ENCODE measurements around the gene DNMT3A.
A peak's percentile ranks its signal among the peaks of the same experiment; 100 is the strongest.

The DNMT3A gene

DNA sequence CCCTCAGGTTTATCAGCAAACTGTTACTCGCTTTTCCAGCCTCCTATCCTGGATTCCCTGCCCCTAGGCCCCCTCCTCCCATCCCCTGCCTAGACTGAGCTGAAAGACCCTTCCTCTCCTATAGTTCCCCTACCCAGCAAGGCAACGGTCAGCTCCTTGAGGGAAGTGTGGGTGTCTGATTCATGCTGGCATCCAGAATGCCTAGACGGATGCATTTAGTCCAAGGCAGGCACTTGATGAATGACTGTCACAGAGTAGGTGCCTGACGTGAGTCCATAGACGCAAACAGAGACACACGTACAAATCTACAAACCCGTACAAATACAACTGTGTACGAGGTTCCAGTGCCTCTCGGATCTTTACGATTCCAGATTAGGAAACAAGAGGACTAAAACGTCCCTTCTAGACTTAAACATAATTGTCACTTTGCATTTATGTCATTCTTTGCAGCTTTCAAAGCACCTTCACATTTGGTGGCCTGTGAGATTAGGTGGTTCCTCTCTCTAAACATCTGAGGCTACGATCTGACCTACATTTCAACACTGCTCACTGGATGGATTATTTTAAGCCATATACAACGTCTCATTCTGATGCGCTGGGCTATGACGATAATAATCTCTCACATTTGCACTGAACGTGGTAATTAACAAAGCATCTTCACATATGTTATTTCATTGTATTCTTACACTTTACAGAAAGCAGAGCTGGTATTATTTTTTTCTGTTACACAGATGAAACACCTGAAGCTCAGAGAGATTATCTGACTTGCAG lies 36.7 kb downstream of the DNMT3A start:
- no peak for DNase-seq (ENCODE audit: low spot score)

DNA sequence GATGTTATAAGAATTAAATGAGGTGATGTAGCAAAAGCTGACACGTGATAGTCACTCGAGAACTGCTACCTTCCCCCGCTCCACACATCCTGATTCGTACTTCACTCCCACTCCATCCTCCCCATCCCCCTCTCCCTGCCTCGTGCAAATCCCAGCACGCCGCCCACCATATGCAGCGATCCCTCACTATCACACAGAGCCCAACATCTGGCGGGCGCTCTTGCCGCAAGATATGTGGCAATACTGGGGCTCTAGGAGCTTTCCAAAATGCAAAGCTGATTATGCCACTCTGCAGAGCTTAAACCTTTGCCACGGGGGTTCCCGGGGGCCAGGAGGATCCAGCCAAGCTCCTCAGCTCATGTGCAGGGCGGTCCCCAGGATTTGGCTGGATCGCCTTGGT lies 37.4 kb downstream of the DNMT3A start:
- no peak for DNase-seq (ENCODE audit: low spot score)

DNA sequence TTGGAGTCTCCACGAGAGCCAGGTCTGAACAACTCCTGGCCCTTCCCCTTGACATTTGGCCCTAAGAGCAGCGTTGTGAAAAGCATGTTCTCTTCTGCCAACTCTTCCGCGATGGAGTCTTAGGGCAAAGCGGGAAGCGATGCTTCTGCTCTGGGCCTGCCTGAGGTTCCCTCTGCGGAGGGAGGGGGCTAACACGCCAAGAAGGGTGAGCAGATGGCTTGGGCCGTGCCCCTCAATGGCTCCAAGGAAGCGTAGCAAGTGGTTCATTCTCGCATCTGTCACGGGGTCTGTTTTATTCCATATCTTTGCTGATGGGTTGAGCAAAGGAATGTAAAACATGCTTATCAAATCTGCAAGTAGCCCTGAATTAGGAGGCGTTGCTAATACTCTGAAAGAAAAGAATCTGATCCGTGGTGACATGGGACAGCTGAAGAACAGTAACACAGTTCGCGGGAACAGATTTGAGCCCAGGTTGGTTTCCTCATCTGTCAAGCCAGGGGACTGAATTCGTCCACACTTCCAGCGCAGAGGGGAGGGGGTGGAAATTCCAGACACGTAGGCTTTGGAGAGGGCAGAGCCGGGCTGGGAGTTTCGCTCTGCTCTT lies 38.0 kb downstream of the DNMT3A start:
- no peak for DNase-seq (ENCODE audit: low spot score)

DNA sequence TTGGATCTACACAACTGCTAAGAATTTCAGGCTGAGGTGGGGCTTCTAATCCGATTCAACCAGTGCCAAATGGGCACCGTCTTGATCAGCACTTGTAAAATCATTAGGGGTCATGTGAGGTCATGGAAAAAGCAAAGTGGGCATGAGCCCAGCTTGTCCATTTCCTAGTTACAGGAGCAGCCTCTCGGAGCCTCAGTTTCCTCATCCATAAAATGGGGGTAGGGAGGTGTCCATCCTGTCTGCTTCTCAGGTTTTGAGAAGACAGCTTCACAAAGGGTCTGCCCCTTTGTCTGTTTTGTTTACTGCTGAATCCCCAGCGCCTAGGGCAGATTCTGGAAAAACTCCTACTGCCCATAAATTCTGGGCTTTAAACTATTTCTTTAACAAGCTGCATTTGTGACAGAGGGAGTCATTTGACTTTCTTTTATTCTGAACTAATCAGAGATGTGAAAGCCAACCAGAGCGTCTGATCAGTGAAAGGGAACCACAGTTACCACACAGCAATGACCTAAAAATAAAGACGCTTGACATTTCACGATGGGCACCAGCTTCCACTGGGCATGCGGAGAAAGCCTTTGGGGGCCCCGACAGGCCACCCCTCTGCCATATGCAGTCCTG lies 38.9 kb downstream of the DNMT3A start:
- DNase-seq (ENCODE audit: low spot score), result no peak

DNA sequence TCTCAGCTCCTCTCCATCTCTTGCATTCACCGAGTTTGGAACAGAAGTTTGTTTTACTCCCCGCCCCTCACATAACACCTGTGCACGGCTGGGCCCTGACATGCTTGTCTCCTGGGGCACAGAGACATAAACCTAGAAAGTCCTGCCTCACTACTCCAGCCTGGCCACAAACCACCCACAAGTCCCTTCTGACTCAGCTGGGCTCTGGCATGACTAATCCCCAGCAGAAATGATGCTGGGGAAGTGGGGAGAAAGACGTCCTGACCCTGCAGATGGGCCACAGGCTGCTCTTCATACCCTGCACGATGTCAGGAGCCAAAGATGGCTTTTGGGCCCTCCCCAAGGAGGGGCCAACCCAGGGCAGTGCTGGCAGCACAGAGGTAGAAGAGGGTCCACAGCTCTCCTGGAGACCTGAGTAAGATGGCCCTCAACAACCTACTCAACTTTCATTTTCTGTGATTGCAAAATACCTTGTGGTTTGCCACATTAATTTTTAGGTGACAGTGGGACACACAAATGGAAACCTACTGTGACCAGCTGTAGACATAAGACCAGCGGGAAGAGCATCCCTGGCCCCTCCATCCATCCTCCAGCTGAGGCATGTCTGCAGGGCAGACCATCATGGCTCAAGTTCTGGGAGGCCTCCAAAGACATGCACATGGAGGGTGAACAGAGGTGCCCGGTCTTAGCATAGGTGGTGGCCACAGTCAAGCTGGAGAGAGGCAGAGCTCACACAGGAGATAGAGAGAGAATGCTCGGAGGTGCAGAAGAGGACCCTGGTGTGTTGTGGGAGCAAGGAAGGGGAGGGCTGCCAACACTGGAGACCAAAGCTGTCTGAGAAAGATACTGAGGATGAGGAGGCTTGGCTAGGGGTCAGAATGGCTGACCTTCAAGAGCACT lies 40.0 kb downstream of the DNMT3A start:
- DNase-seq (ENCODE audit: low spot score), result no peak

DNA sequence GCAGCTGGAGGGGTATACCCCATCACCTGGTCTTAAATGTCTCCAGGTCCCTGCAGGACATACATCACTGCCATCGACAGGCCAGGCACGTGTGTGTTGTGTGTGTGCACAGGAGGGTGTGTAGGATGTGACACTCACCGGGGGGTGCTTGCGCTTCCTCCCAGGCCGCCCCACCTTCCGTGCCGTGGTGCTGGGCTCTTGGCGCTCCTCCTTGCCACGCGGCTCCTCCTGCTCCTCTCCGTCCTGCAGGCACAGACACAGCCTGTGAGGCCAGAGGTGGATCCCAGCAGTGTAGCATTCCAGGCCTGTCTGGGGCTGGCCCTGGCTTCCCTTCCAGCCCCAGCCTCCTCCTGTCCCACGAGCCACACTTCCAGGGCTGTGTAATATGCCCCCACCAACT lies 41.7 kb downstream of the DNMT3A start:
- no peak for DNase-seq (ENCODE audit: low spot score)

GRCh38 chr2:25298776-25299431 lies 42.8 kb downstream of the DNMT3A start:
- DNase-seq (ENCODE audit: low spot score), result no peak

DNA sequence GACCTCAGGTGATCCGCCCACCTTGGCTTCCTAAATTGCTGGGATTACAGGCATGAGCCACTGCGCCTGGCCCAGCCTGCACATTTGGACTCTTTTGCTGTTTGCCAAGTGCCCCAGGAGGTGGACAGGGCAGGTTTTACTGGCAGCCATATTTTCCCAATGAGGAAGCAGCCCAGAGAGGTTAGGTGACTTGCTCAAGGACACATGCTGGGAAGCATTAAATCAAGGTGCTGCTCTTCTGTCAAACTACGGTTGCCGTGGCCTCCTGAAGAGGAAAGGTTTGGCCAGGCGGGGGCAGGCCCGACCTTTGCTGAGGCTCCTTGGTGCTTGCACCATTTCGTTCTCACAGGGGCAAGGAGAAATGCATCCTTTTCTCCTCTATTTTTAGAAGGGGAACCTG lies 44.0 kb downstream of the DNMT3A start:
- no peak for DNase-seq (ENCODE audit: low spot score)

DNA sequence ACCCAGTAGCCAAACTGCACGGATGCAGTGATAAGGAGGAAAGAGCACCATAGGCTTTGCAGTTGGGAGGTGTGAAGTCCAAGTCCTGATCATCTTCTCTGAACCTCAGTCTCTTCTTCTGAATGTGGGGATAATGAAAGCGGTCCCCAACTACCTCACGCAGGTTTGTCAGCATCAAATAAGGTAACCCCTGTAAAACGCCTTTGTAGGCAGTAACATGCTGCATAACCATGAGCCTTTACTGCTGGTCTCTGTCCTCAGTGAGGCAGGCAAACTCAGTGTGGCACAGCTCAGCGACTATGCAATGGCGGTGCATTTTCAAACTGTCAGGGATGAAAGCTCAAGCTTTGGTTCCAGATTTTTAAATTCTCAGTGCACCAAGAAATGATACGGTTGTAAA lies 46.1 kb downstream of the DNMT3A start:
- no peak for DNase-seq (ENCODE audit: low spot score)

- peak; percentile 15 for DNase-seq (ENCODE audit: low spot score)
Observed at GRCh38 chr2:25294573-25295462, 46.9 kb downstream of the DNMT3A start.

- no peak for DNase-seq (ENCODE audit: low spot score)
Observed at GRCh38 chr2:25293958-25294562, 47.7 kb downstream of the DNMT3A start.

DNA sequence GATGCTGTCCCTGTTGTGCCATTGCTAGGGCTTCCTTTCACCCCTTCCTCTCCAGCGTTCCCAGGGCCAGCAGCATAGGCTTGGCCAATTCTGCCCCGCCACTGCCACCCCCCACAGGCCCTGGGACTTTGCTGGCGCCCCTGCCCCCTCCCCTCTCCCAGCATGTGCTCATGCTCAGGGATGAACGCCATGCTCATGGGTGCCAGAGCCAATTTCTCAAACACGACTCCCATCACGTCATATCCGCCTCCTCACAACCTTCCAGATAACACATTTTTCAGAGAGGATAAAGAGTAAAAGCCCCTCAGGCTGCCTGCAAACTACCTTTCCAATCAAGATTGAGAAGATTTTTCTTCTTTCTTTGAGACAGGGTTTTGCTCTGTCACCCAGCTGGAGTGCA lies 48.6 kb downstream of the DNMT3A start:
- no peak for DNase-seq (ENCODE audit: low spot score)

DNA sequence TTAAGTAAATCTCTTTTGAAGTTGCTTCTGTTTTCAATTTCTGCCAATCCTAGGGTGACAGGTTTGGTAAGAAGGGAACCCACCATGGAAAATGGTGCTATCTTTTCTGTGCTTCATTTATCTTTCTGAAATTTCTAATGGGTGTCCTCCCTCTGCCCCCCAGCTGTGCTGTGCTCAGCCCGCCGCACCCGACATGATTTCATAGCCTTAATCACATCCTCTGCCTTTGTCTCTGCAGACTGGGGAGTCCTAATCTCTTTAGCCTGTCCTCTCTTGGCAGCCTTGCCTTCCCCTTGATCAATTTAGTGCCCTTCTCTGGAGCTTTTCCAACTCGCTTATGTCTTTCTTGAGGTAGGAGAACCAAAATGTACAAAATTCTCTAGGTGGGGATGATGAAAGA lies 49.3 kb downstream of the DNMT3A start:
- no peak for DNase-seq (ENCODE audit: low spot score)

DNA sequence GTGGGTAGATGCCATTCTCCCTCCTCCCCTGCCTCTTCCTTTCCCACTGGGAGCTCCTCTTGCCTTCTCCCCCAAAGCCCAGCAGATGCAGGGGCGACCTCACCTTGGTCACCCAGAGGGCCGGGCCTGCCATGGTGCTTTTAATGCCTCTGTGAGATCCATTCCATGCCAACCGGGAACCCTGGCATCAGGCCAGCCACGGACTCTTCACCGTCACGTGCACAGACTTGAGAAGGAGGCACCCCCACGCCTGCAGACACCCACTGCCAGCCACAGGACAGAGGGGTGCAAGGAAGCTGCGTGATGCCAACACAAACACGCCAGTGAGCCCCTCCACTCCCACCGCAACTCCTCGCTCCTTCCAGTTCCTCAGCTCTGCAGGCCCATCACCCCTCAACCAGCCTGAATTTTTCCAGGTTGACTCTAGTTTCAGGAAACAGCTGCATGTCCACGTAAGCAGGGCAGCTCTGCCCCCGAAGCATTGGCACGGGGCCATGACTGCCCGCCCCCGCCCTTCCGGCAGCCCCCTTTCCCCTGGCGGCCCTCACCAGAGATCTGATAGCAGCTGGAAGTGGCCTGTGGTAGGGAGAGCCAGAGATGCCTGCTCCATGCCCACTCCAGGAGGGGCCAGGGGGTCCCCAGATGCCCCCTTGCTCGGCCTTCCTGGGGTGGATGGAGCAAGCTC lies 50.8 kb downstream of the DNMT3A start:
- DNase-seq (ENCODE audit: low spot score), result no peak

DNA sequence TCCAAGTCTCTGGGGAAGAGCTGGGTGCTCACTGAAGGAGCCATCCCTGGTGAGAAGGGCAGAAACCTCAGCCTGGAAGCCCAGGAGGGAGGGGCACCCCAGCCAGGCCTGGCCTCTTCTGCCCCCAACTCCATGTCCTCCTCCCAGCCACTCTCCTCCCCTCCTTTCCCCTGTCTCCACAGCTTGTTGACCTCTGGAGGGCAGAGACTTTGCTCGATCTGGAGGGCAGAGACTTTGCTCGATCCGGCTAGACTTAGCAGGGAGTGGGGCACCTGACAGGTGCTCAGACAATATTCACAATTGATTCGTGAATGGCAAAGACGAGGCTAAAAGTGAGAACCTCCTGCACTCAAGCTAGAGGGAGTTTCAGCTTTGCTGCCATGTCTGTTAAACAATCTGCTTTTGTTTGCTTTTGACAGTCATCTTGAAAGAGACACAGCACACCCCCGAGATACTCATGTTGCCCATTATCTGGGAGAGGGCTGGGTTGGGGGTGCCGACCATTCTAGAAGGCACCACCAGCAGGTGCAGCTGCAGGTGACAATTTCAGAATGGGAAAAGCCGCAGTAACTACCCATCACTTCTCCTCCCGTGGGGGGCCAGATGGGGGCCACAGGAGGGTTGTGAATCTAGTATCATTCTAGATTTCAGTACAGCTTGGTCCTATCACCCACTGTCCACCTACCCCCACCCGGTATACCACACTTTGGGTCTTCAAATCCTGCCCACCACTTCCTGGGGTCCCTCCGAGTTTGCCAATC lies 54.8 kb downstream of the DNMT3A start:
- DNase-seq (ENCODE audit: low spot score), result no peak

- DNase-seq (ENCODE audit: low spot score), result no peak
Observed at GRCh38 chr2:25286025-25286400, 55.7 kb downstream of the DNMT3A start.

DNA sequence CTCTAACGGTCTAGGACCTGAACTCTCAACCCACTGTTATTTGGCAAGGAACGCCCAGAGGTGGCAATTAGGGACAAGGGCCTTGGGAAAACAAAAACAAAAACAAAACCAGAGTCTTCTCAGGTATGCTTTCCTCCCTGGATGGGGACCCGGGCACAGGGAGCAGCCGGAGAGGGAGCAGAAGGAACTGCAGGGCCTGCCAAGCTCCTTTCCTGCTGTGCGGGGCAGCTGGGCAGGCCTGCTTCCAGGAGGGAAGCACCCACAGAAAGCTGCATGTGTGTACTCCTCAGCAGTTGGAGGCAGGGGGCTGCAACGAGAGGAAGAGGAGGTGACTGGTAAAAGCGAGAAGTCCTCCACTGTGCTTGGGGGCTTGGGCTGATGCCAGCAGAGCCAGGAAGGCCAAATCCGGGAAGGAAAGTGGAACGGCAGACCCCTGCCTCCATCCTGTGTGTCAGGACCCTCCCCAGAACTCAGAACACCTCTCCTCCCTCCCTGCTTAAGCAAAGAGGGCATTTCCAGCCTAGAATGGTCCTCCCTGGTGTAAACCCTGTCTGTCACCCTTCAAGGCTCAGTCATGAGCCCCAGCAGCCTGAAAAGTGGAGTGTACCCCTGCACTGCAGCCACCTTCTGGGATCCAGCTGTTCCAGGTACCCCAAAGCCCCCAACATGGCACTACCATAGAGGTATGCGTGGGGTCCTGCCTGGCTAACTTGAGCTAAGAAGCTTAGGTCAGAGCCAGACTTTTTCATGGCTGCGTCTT lies 56.3 kb downstream of the DNMT3A start:
- no peak for DNase-seq (ENCODE audit: low spot score)

GRCh38 chr2:25284756-25285155 lies 57.0 kb downstream of the DNMT3A start:
- DNase-seq (ENCODE audit: low spot score), result no peak

All from hematopoietic multipotent progenitor cell treated with erythropoietin and hydrocortisone succinate and interleukin-3 and kit ligand, for 15 days (in vitro differentiated cells).